GM19351 (cell line): ENCODE results near the gene EHF.
A peak's percentile ranks its signal among the peaks of the same experiment; 100 is the strongest.

Source experiments
- ATAC-seq: cut with Tn5 transposase; IDR thresholded peaks from one replicate; pipeline ENCODE4 v1.9.1; 2021; ENCODE audit warnings: mild to moderate bottlenecking, moderate library complexity; ENCODE audit not compliant: unreplicated experiment

The EHF gene

DNA sequence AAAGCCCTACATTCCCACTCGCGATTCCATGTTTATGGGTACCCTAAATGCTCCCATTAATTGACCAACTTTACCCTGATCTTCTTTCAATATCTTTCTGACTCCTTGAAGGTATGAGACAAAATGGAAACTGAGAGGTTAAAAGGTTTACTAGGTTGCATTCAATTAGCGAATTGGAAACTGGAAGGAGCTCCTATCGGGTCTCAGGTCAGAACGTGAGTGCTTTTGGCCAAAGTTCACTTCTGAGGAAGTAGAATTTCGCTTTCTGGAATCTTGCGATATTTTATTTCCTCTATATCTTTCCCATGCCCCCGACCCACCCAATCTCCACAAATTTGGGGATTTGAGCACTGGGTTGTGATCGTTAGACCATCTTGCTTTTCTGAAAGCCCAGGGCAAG is 2.6 kb downstream of the EHF start:
- ATAC-seq: peak; percentile 41

DNA sequence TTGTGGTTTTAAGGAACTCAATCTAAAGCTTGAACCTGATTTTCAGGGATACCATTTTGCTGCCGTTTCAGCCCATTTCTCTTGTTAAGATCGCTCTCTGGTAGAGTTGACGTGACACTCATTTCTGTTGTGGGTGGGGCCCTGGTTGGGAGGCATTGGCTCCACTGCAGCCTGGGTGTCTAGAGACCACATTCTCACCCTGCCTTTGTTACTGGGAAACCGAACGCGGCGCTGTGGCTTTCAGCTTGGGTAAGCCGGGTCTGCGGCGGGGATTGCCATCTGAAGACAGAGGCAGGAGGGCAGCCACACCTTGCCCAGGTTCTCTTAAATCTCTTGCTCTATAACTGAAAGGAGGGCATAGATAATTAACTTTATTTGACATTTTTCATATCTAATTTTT is 3.2 kb downstream of the EHF start:
- peak; percentile 92 for ATAC-seq

DNA sequence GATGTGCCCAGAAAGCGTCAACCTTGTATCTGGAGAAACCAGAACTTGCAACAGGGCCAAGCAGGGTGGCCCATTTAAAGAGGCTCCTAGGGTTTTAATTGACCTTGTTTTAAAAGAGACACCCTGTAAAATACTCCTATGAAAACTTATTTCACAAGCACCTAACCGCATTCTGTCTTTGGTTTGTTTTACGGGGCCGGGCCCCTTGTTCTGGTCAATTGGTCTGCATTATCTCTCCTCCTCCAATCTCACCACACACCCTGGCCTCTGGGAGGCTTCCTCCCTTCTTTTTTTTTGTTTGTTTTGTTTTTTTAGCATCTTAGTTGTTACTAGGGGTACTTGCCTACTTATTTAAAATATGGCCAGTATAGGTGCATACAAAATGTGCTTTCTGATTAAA is 4.7 kb downstream of the EHF start:
- ATAC-seq: no peak

DNA sequence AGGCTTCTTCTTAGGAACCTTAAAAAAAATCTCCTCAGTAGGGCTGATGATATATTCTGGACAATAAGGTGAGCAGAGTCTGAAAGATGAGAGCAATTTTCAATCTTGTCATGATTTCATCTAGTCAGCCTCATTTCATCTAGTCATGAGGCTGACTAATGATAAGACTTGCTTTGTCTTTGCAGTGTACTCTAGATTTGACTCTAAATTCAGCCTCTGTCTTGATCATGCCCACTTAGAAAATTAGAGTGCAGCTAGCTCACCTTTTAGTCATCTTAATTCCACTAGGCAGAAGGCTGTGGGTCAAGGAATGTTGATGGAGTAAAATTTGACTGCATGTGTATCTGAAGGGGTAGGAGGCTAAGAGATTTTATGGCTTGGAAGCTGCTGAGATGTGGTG is 5.5 kb downstream of the EHF start:
- ATAC-seq: no peak

DNA sequence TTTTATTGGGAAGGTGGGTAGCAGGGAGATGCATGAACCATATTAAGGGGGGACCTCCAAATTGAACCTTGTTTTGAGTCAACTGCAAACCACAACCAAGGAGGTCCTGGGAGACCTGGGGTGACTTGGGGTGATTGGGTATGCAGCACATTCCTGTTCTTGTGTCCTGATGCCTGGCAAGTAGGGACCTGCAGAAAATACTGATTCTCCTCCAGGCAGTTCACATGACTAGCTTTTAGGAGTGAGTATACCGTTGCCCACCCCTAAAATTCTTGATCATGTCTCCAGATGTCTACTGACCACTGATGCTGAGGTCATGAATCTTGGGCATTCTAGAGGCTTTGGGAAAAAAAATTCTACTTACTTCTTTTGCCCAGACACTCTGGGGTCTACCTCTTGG is 6.3 kb downstream of the EHF start:
- ATAC-seq: no peak

DNA sequence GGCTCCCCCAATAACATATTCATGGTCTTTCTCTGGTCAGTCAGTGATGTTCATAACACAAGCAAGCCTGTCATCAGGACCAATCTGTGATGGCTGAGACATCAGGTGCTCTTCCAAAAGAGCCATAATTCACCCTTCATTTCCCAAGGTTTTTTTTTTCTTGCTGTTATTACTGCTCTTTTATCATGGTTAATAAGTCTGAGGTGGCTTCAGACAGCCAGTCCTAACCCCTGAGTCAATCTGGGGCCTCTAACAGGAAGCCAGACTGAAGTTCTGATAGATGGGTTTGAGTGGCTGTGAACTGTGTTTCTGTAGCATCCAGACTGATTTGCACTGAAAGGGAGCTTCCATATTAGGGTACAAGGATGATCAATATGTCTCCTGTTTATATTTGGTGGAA is 8.8 kb downstream of the EHF start:
- no peak for ATAC-seq

DNA sequence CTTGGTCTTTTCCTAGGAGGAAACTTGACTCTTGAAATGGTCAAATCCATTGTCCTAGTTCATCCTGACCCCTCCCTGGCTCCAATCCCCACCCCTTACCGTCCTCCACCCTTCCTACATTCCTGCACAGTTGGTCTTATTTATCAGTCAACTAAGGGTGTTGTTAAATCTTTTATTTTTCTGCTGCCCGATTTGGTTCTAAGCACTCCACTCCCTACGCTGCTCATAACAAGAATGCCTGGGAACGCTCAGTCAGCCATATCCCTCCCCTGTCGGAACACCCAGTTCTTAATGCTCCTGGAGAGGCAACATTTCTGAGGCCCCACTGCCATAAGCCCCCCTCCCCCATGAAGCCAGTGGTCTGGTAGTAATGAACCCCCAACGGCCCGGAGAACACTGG is 9.7 kb downstream of the EHF start:
- ATAC-seq: no peak

DNA sequence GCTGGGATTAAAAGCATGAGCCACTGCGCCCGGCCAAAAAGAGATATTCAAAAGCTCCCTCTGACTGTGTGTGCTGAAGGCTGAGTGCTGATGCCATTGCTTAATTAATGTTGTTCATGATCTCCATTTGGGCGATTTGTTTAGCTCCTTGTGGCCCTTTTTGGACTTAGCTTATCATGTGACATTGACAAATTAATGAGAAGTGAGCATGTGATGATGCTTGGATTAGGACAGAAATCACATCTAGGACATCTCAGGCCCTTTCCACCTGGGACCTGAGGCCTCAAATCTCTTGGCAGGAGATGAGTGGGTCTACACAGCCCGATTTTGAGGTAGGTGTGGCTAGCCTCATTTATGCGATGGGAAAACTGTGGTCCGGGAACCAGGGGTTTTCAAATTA is 10.4 kb downstream of the EHF start:
- ATAC-seq: no peak

DNA sequence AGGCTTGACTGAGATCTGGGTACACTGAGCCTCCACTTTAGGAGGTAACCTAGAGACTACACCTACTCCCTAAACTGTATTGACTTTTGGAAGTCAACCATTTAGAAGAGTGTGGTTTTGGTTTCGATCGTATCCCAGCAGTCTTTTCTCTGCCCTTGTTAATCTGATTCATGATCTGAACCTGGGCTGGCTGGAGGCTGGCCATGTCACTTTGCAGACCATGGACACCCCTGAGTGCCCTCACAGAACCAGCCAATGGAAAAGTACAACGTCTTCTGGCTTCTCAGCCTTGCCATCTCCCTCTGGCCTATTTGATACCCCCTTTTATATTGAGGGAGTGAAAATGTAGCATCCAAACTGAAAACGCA is 10.8 kb downstream of the EHF start:
- no peak for ATAC-seq

DNA sequence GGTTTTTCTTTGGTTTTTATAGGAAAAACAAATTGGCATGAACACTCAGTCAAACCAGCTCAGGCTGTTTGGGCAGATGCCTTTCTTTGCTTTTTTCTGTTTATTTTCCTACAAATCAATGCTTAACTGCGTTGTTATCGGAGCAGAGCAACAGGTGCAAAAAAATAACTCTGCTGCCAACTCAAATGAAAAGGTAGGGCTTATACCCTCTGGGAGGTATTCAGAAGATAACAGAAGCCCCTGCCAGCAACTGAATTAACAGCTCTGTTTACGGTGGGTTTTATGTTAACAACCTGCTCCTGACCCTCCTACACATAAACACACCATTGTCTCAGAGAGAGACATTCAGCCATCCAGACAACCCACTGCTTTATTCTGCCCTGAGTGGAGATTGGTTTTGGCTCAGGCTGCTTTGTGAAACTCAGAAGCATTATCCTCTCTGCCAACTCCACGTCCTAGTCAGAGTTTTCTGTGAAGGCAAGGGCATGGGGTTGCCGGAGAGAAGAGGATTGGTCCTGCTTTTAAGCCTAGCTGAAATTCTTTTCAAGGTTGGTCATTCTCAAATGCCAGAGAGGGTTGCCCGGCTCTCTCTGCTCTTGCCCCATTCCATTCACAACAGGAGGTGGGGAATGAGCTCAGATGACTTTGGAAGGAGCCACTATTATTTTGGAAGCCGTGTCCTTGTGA is 11.4 kb downstream of the EHF start:
- ATAC-seq: no peak

DNA sequence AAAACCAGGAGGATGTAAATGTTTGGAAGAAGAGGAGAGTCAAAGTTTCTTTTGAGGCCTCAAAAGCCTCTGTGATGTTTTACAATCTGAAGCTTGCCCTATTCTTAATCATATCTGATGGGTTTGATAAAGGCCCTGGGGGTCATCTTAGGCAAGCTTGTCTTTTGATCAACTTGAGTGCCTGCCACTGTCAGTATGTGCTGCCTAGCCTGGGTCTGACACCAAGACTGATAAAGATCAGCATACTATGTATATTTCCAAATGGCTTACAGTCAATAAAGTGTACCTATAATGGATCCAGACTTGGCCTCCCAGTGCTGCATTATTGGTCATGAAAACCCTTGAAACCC is 12.7 kb downstream of the EHF start:
- no peak for ATAC-seq

DNA sequence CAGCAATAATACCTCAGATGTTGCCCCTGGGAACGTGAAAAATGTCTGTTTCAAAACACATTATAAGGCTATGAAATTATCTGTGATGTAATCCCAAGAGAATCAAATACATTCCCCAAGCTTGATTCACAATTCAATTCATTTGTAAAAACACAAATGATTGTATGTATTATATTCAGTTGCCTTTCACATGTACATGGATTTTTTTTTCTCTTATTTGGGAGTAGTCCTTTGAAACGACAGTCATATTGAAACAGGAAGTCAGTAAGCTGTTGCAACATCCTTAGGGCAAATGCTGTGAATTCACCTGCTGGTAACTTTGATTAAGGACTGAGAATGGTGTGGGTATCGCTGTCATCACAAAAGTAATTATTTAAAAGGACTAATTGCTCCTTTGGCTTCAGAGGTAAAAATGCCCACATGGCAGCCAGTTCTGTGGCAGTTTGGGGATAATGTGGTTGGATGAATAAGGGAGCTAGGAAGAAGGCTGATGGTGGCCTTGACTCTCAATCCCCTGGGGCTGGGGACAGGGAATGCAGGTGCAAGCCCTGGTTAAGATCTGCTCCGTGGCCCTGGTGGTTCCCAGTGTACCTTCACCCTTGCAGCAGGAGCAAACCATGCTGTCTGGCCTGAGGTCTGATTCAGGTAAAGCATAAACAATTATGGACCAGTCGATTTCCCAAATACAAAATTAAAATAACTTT is 13.2 kb downstream of the EHF start:
- ATAC-seq: peak; percentile 88

DNA sequence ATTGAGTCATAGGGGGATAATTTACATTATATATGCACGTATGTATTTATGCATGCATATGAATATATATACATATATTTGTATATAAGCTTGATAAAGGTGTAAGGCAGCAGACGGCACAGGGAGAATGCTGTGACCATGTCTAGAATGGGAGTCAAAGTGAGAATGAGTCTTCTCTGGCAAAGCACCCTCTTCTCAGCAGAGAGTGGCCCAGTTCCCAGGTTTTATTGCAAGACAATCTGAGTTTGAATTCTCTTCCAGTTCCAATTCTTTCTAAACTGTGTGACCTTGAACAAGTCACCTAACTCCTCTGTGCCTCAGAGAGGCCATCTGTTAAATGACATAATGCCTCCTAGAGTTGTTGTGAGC is 13.8 kb downstream of the EHF start:
- ATAC-seq: no peak

DNA sequence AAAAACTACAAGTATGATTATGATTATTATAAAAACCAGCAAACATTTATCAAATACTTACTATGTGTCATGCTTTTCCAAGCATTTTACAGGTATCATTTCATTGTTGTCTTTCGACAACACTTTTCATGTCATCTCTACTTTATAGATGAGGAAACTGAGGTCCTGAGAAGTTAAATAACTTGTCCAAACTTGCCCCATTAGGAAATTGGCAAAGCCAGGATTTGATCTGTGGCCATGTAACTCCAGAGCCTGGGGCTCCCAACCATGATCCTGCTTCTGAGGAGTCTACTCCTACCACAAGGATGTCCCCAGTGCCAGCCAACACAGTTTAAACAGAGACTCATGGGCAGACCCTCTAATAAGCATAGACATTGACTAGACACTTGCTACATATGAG is 15.2 kb downstream of the EHF start:
- no peak for ATAC-seq

DNA sequence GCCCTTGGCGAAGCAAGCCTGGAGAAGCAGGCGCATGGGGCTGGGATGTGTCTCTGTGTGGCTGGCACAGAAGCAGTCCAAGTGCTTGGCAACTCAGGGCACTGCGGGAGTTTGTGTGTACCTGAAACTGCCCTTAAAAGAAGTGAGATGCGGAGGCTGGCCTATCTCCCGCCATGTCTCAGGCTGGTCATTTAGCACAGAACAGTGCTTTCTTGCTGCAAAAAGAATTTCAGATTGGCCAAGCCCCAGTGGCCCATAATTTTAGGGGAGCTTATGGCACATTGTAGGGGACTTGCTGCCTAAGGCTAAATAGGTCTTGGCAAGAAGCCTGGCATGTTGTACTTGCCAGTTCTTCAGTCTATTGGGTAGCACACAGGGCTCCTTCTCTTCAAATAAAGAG is 16.4 kb downstream of the EHF start:
- no peak for ATAC-seq

DNA sequence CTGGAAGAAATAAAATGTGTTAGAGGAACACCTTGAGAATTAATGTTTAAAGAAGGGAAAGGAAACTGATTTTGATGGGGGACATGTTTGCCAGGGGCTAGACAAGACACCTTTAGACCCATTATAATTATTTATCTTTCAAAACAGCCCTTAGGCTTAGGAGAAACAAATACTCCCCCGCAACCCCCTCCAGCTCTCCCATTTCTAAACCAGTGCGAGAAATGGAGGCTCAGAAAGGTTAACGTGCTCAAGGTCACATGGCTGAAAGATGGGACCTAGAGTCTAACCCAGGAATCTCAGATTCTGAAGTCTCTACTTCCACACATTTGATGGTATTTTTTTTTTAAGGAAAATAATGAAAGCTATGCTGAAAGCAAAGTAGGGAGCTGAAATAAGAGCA is 18.0 kb downstream of the EHF start:
- ATAC-seq: no peak

DNA sequence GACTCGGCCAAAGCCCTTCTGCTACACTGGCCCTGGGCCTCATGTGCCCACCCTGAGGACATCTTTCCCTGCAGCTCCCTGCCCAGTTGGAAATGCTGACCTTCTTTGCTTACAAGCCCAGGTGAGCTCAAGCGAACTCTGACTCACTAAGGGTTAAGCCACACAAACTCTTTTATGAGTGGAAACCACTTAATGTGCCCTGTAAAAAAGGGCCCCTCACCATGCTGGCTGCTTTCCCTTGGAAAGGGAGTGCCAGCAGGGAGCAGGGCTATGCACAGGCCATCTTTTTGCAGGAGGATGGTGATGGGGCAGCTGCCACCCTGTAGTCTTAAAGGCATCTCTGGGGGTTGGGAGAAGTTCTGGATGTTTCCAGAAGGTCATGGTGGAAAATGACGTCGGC is 18.7 kb downstream of the EHF start:
- no peak for ATAC-seq

DNA sequence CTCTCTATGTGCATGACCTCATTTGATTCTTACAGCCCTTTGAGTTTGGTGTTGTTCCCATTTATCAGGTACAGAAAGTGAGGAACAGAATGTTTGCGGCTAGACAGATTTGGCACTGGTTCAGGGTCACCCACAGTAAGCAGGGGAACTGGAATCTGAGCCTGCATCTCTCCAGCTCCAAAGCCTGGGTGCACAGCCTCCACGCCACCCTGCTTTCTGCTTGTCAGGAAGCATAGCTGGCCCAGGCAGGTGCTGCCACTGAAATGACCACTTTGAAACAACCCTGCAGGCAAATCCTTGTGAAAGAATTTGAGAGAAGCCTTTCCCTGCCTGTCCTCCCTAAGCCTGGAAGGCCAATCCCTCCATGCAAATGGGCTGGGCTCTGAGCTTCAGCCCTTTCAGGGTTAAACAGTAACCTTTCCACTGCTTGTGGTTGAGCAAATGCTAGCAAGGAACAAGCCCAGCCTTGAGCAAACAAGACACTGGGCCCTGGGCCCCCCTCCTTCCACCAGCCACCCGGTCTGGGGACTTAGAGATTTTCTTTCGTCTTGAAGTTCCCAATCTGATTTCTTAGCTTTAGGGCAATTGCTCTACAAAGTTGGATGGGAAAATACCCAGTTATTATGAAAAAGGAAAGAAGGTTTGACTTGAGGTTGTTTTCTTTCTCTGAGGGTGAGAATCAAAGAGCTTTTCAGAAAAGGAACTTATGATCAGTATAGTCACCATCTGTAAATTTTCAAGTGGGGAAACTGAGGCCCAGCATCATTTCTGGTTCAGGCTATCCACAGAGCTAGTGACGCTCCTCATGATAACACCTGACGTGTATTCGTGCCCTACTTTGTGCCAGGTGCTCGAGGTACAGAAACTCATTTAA is 19.4 kb downstream of the EHF start:
- no peak for ATAC-seq

DNA sequence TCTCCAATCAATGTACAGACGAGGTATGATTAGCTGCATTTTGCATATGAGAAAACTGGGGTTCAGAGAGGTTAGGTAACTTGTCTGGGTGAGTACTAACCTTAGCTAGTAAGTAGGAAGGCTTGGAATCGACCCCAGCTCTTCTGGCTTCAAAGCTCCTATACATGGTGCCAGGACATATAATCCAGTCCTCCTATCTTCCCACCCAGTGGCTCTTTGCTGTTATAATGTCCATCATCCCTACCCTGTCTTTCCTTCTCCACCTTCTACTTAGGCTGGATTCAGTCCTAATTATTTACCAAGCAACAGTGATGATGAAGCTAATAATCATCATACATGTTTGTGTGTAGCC is 20.0 kb downstream of the EHF start:
- no peak for ATAC-seq

DNA sequence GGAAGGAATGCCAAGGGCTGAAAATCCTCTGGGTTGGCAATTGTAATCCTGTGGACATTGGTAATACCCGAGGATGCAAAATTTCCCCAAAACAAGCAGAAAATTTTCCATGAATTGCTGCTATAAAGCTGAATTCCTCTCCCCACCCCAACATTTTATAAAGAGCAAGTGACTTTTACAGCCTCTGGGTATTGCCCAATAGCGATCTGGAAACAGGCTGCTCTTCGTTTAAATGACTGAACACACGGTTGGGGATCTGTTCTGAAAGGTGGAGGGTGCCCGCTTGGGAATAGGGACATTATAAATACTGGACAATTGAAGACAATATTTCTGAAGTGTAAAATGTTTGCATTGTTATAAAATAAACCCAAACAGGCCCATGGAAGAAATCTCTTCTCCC is 20.6 kb downstream of the EHF start:
- no peak for ATAC-seq

DNA sequence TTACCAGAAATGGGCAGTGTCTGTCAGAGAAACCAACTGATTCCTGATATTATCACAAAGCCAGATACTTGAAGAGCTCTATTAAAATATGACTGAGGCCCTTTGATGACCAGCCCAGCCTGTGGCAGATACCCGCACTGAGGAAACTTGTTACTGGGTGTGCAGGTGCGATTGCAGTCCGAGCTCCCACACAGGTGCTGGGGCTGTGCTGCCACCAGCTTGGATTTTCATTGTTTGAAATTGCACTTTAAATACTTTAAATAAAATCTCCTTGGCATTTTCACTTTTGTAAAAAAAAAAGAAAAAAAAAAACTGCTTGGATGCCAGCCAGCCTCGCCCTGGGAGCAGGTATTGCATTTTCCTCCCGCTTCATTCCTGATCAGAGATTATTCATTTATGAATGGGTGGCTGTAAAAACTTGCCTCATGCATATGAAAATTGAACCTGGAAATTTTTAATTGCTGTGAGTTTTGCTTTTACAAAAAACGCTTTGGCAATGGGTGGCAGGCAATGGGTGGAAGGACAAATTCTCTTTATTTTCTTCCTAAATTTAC is 21.2 kb downstream of the EHF start:
- ATAC-seq: no peak

DNA sequence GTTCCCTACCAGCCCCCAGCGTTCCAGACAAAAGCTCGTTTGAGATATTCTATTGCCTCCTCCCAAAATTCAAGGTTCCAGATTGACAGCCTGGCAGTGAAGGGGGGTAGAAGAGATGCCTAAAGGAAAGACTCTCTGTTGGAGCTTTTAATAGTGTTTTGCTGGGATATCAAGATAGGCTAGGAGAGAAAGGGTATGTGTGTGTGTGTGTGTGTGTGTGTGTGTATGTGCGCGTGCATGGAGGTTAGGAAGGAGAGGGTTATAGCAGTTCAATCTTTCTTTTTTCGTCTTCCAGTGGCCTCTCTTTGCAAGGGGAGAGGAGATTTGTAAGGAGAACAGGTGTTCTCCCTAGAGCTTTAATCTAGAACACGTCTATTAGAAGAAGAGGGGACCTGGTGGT is 22.0 kb downstream of the EHF start:
- ATAC-seq: no peak
